Measurements from ENCODE around the gene B4GALT2.

DNA sequence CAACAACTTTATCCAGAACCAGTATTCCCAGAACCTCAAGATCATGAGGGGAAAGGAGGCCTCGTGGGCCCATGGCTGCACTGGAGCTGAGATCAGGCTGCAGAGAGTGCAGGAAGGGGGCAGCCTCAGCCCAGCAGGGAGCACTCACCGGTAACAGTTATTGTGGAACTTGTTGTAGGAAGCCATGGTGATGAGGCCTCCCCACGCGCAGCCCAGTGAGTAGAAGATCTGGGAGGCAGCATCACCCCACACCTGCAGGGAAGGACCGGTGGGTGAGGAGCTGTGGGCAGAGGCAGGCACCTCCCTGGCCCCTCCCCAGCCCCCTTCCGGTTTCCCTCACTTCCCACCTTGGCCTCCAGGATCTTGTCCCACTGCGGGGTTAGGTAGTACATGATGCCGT is 23.2 kb downstream of the B4GALT2 start:
- no peak for TF ChIP-seq KDM1A (IDR thresholded peaks at IDR 0.05; ENCODE audit: borderline replicate concordance, low read length)
- TF ChIP-seq POLR2AphosphoS5 (IDR thresholded peaks at IDR 0.05; ENCODE audit: low read depth, low read length), result no peak
- no peak for TF ChIP-seq ZNF274 (IDR thresholded peaks at IDR 0.05; ENCODE audit: borderline replicate concordance, extremely low read depth, low read length)
- no peak for TF ChIP-seq POLR2A (IDR thresholded peaks at IDR 0.05; ENCODE audit: control extremely low read depth in 1 of 2, low read depth in 2 of 2, low read length in 2 of 2)
- no peak for TF ChIP-seq MAFK (IDR thresholded peaks at IDR 0.05; ENCODE audit: low read depth, low read length)
- TF ChIP-seq BCL11A (IDR thresholded peaks at IDR 0.05; ENCODE audit: low read depth in 2 of 2, low read length in 2 of 2), result no peak
- TF ChIP-seq, protein P1, sequence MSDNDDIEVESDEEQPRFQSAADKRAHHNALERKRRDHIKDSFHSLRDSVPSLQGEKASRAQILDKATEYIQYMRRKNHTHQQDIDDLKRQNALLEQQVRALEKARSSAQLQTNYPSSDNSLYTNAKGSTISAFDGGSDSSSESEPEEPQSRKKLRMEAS (IDR thresholded peaks at IDR 0.05), result no peak
- TF ChIP-seq, protein P2, sequence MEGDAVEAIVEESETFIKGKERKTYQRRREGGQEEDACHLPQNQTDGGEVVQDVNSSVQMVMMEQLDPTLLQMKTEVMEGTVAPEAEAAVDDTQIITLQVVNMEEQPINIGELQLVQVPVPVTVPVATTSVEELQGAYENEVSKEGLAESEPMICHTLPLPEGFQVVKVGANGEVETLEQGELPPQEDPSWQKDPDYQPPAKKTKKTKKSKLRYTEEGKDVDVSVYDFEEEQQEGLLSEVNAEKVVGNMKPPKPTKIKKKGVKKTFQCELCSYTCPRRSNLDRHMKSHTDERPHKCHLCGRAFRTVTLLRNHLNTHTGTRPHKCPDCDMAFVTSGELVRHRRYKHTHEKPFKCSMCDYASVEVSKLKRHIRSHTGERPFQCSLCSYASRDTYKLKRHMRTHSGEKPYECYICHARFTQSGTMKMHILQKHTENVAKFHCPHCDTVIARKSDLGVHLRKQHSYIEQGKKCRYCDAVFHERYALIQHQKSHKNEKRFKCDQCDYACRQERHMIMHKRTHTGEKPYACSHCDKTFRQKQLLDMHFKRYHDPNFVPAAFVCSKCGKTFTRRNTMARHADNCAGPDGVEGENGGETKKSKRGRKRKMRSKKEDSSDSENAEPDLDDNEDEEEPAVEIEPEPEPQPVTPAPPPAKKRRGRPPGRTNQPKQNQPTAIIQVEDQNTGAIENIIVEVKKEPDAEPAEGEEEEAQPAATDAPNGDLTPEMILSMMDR (IDR thresholded peaks at IDR 0.05; ENCODE audit: control extremely low read depth in 1 of 3, insufficient read depth in 1 of 3, low read depth in 1 of 3, low read length in 3 of 3), result no peak
- no peak for TF ChIP-seq EP300 (IDR thresholded peaks at IDR 0.05; ENCODE audit: borderline replicate concordance in 1 of 2, low read depth in 2 of 2, low read length in 2 of 2)
- TF ChIP-seq CBX8 (IDR thresholded peaks at IDR 0.05; ENCODE audit: borderline replicate concordance, low read depth, low read length), result no peak
- no peak for TF ChIP-seq CHD2 (IDR thresholded peaks at IDR 0.05; ENCODE audit: low read length)
- TF ChIP-seq EGR1 (IDR thresholded peaks at IDR 0.05; ENCODE audit: borderline replicate concordance, low read depth, low read length), result no peak
- no peak for TF ChIP-seq JUND (IDR thresholded peaks at IDR 0.05; ENCODE audit: low read length)

Data from H1 (cell line).